Measurements from ENCODE around the gene MBTD1. TPM values are rescaled to one million over a fixed set of nuclear protein-coding genes. Genes with fewer than 3 reads are reported as not detected.

MBTD1 gene
- total and polyA plus RNA-seq, 2 of the 8 experiments (the other 6 are each of a cell fraction or from before 2014, with no cell fraction given), result 20.3 to 51.4 TPM

DNA sequence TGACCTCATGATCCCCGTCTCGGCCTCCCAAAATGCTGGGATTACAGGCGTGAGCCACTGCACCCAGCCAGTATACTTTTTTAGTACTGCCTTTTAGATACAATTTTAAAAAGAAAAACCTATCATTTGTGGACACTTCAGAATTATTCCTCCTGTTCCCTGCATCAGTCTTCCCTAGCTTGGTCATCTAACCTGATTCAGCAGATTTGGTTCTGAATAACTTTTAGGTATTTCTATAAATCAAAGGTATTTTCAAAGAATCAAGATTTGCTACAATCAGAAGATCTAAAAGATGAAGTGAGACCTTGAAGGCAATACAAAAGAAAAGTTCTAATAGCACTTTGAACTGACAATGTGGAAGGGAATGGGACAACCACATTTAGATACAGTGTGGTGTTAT, 30.0 kb downstream of the MBTD1 start:
- H2BK20ac ChIP-seq (ENCODE audit: low read length), result no peak overlapping the region
- no peak overlapping the region for H2BK15ac ChIP-seq (ENCODE audit: low read length)
- no peak overlapping the region for H3K18ac ChIP-seq (ENCODE audit: extremely low read depth, low read length)
- WGBS, 2 experiments (ENCODE audit: extremely low coverage in 1 of 2, insufficient coverage in 1 of 2, insufficient read length in 1 of 2, insufficient replicate concordance in 2 of 2, low coverage in 1 of 2, low lambda C conversion rate in 2 of 2, missing lambda C conversion rate in 1 of 2), result 90% methylated on average over 3 of the region's 3 CpGs; no CpG with 5 or more reads in 1 of the 2 experiments
- H3K79me1 ChIP-seq (ENCODE audit: low read depth, low read length), result peaks cover 2% of the 10 kb centered on the region; the same call in 1 of the 2 replicates
- no peak overlapping the region for H3K4me3 ChIP-seq (ENCODE audit: extremely low read depth in 1 of 4, insufficient read depth in 2 of 4, low read depth in 3 of 4, low read length in 4 of 4)
- H3K56ac ChIP-seq (replicated peaks; ENCODE audit: insufficient read length, low read depth, low read length), result no peak overlapping the region
- H4K8ac ChIP-seq (ENCODE audit: extremely low read depth, insufficient read depth, low read length), result no peak overlapping the region
- H2BK5ac ChIP-seq (ENCODE audit: low read depth, low read length), result no peak overlapping the region
- no peak overlapping the region for H3K23ac ChIP-seq (ENCODE audit: insufficient read length)
- H3K4ac ChIP-seq (replicated peaks; ENCODE audit: insufficient read length, low read depth, low read length), result no peak overlapping the region
- ChIA-PET POLR2A (ENCODE audit: partially characterized antibody) (interaction anchor here (0.8 to 2.6 kb wide), 4 partner anchors 9 to 64 kb away, joined by 3 to 7 read pairs (median 5); partner anchors contain the start of gene NME2), CTCF (ENCODE audit: partially characterized antibody) (interaction anchor here (0.6 to 0.7 kb wide), 2 partner anchors 18 to 304 kb away, joined by 3 to 5 read pairs; no protein-coding TSS in a partner anchor)
- H4K20me1 ChIP-seq (replicated peaks in 1 of 2; ENCODE audit: control insufficient read depth in 1 of 2, insufficient read depth in 2 of 2, low read length in 2 of 2), result peaks cover 3 to 5% of the 10 kb centered on the region in 2 experiments
- H3K27me3 ChIP-seq (replicated peaks in 1 of 4; ENCODE audit: control insufficient read depth in 3 of 4, extremely low read depth in 1 of 4, insufficient read depth in 3 of 4, low read length in 3 of 4), result no peaks in the 10 kb centered on the region
- no peak overlapping the region for H2BK120ac ChIP-seq (replicated peaks; ENCODE audit: low read depth, low read length)
- no peak overlapping the region for H2AK5ac ChIP-seq (ENCODE audit: low read depth, low read length)
- H4K91ac ChIP-seq (replicated peaks; ENCODE audit: insufficient read length, low read length), result no peak overlapping the region
- H2AFZ ChIP-seq (ENCODE audit: low read length), result no peak overlapping the region
- no peaks in the 10 kb centered on the region for H3K23me2 ChIP-seq (ENCODE audit: low read depth, low read length)
- DNase-seq (ENCODE audit: low read depth in 1 of 2, low spot score in 2 of 2), result no peak
- H3K9me3 ChIP-seq (ENCODE audit: insufficient read depth in 2 of 2, low read depth in 1 of 2, low read length in 1 of 2), result no peaks in the 10 kb centered on the region
- H3K4me1 ChIP-seq (replicated peaks in 1 of 4; ENCODE audit: control insufficient read depth in 3 of 4, insufficient read depth in 4 of 4, low read length in 3 of 4), result no peaks in the 10 kb centered on the region
- H2BK12ac ChIP-seq (ENCODE audit: low read depth, low read length), result no peak overlapping the region
- peaks cover 0 to 75% of the 10 kb centered on the region in 2 experiments; a peak in 3 of 4 replicates for H3K79me2 ChIP-seq (ENCODE audit: control insufficient read depth in 1 of 2, insufficient read depth in 2 of 2, low read length in 2 of 2)
- no peak overlapping the region for H3K9ac ChIP-seq (replicated peaks in 1 of 4; ENCODE audit: extremely low read depth in 1 of 4, low read depth in 3 of 4, low read length in 3 of 4)
- H3K14ac ChIP-seq (ENCODE audit: insufficient read length), result no peak overlapping the region
- no peaks in the 10 kb centered on the region for H3K36me3 ChIP-seq (ENCODE audit: control insufficient read depth in 2 of 4, insufficient read depth in 4 of 4, low read length in 3 of 4)
- no peak overlapping the region for H3K27ac ChIP-seq (ENCODE audit: low read depth, low read length)
- H4K5ac ChIP-seq (ENCODE audit: insufficient read length, low read depth, low read length), result no peak overlapping the region
- no peak overlapping the region for H3K4me2 ChIP-seq (ENCODE audit: insufficient read depth in 1 of 2, low read depth in 2 of 2, low read length in 2 of 2)
- no peak for FAIRE-seq
- no peak for TF ChIP-seq ZNF274 (IDR thresholded peaks at IDR 0.05; ENCODE audit: borderline replicate concordance, extremely low read depth, low read length)
- no peak for TF ChIP-seq SP4 (IDR thresholded peaks at IDR 0.05; ENCODE audit: low read length)
- TF ChIP-seq, protein P1, sequence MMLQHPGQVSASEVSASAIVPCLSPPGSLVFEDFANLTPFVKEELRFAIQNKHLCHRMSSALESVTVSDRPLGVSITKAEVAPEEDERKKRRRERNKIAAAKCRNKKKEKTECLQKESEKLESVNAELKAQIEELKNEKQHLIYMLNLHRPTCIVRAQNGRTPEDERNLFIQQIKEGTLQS (IDR thresholded peaks at IDR 0.05; ENCODE audit: insufficient read depth, low read depth, low read length), result no peak
- no peak for TF ChIP-seq TBP (IDR thresholded peaks at IDR 0.05; ENCODE audit: low read depth, low read length)
- TF ChIP-seq SIX5 (IDR thresholded peaks at IDR 0.05; ENCODE audit: low read depth, low read length), result no peak
- TF ChIP-seq HDAC6 (IDR thresholded peaks at IDR 0.05; ENCODE audit: low read depth, low read length), result no peak
- TF ChIP-seq YY1 (IDR thresholded peaks at IDR 0.05; ENCODE audit: low read depth, low read length), result no peak
- TF ChIP-seq EZH2 (IDR thresholded peaks at IDR 0.05; ENCODE audit: low read depth, low read length, severe bottlenecking), result no peak
- TF ChIP-seq TEAD4 (IDR thresholded peaks at IDR 0.05; ENCODE audit: low read depth, low read length), result no peak
- no peak for TF ChIP-seq KDM5A (IDR thresholded peaks at IDR 0.05; ENCODE audit: low read length)
- TF ChIP-seq MAFK (IDR thresholded peaks at IDR 0.05; ENCODE audit: low read depth, low read length), result no peak
- no peak for TF ChIP-seq MAX (IDR thresholded peaks at IDR 0.05)
- no peak for TF ChIP-seq RBBP5 (IDR thresholded peaks at IDR 0.05; ENCODE audit: borderline replicate concordance, low read depth, low read length)
- TF ChIP-seq RAD21 (IDR thresholded peaks at IDR 0.05 in 1 of 2, conservative IDR thresholded peaks at IDR 0.05 in 1 of 2; ENCODE audit: low read depth in 2 of 2, low read length in 2 of 2), result no peak
